Neutrophil (primary cell): ENCODE data around the gene RAX.

Experiments
- H3K27ac ChIP-seq: fragments of 200-600 bp; sonication (generic); 2 replicates; pipeline ENCODE4 v1.5.1; 2016; ENCODE audit warnings: mild to moderate bottlenecking, moderate library complexity
- H3K27me3 ChIP-seq: fragments of 200-600 bp; sonication (generic); 2 replicates; pipeline ENCODE4 v1.6.0; 2016; ENCODE audit warnings: mild to moderate bottlenecking
- H3K36me3 ChIP-seq: fragments of 200-600 bp; sonication (generic); 2 replicates; pipeline ENCODE4 v1.5.1; 2017
- H3K4me1 ChIP-seq, 2 experiments: fragments of 200-600 bp in 1 of 2; sonication (generic) in 1 of 2; 1 replicate in 1 of 2; 2 replicates in 1 of 2; pipeline versions ENCODE4 v1.5.1 to v1.6.1; 2013 to 2016; ENCODE audit warnings: low read depth in 1 of 2, low read length in 1 of 2, mild to moderate bottlenecking in 1 of 2, moderate library complexity in 1 of 2; ENCODE audit not compliant: control insufficient read depth in 1 of 2, insufficient read depth in 1 of 2
- H3K4me3 ChIP-seq, 2 experiments: fragments of 200-600 bp in 1 of 2; sonication (generic) in 1 of 2; 1 replicate in 1 of 2; 2 replicates in 1 of 2; pipeline ENCODE4 v1.5.1; 2013 to 2016; ENCODE audit warnings: low read depth in 1 of 2, low read length in 1 of 2, mild to moderate bottlenecking in 1 of 2, moderate library complexity in 1 of 2
- H3K9me3 ChIP-seq: fragments of 200-600 bp; sonication (generic); 2 replicates; pipeline ENCODE4 v1.5.1; 2016
- TF ChIP-seq, protein P1 (sequence below): fragments of 200-600 bp; sonication (generic); IDR thresholded peaks from 2 replicates; pipeline ENCODE4 v1.5.1; 2016; ENCODE audit warnings: antibody characterized with exemption

RAX gene

DNA sequence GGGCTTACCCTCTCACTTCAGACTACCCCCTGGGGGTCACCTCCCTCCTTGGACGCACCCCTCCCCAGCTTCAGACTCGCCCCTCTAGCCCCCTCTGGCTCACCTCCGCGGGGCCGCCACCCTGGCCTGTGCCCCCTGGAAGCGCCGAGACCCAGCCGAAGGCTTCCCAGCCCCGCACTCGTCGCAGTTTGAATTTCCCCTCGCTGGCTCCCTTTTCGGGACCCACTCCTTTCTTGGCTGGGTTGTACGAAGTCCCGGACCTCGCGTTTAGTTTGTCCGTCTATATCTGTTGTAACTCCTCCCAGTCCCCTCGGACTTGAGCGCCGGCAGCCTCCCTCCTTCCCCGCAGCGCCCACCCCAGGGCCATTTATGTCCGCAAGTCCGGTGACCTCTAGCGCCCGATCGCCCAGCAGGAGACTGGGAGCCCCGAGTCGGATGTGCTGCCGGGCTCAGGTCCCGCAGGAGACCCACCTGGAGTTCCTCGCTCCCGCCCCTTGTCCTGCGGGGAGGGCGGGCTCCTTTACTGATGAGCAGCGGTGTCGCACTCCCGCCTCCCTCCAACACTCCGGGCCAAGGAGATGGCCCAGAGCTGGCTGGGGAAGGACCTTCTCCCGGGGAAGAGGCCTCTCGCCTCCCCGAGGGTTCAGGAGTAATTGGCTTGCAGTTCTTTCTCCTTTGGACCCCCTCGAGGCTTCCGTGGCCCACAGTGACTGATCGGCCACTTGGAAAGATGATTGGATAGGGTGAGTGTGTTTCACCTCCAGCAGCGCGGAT is 692 bp upstream of the RAX start:
- peaks cover 0 to 8% of the 10 kb centered on the region in 2 experiments for H3K4me1 ChIP-seq
- no peaks in the 10 kb centered on the region for H3K36me3 ChIP-seq
- peaks cover 100% of the 10 kb centered on the region for H3K27me3 ChIP-seq
- no peaks in the 10 kb centered on the region for H3K9me3 ChIP-seq
- H3K4me3 ChIP-seq = no peak overlapping the region
- TF ChIP-seq, protein P1, sequence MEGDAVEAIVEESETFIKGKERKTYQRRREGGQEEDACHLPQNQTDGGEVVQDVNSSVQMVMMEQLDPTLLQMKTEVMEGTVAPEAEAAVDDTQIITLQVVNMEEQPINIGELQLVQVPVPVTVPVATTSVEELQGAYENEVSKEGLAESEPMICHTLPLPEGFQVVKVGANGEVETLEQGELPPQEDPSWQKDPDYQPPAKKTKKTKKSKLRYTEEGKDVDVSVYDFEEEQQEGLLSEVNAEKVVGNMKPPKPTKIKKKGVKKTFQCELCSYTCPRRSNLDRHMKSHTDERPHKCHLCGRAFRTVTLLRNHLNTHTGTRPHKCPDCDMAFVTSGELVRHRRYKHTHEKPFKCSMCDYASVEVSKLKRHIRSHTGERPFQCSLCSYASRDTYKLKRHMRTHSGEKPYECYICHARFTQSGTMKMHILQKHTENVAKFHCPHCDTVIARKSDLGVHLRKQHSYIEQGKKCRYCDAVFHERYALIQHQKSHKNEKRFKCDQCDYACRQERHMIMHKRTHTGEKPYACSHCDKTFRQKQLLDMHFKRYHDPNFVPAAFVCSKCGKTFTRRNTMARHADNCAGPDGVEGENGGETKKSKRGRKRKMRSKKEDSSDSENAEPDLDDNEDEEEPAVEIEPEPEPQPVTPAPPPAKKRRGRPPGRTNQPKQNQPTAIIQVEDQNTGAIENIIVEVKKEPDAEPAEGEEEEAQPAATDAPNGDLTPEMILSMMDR = no peak
- H3K27ac ChIP-seq = no peak overlapping the region

GRCh38 chr18:59272221-59272888 is 899 bp downstream of the RAX start:
- peaks cover 100% of the 10 kb centered on the region for H3K27me3 ChIP-seq
- H3K36me3 ChIP-seq = no peaks in the 10 kb centered on the region
- H3K9me3 ChIP-seq = no peaks in the 10 kb centered on the region
- TF ChIP-seq, protein P1 = no peak
- H3K4me1 ChIP-seq = peaks cover 0 to 8% of the 10 kb centered on the region in 2 experiments
- H3K27ac ChIP-seq = no peak overlapping the region
- no peak overlapping the region for H3K4me3 ChIP-seq

GRCh38 chr18:59271606-59272220 is 1.5 kb downstream of the RAX start:
- no peaks in the 10 kb centered on the region for H3K9me3 ChIP-seq
- TF ChIP-seq, protein P1 = no peak
- no peaks in the 10 kb centered on the region for H3K36me3 ChIP-seq
- H3K27ac ChIP-seq = no peak overlapping the region
- peaks cover 0 to 8% of the 10 kb centered on the region in 2 experiments for H3K4me1 ChIP-seq
- H3K27me3 ChIP-seq = peaks cover 100% of the 10 kb centered on the region
- no peak overlapping the region for H3K4me3 ChIP-seq

- H3K9me3 ChIP-seq = no peaks in the 10 kb centered on the region
- TF ChIP-seq, protein P1 = no peak
- no peaks in the 10 kb centered on the region for H3K36me3 ChIP-seq
- peaks cover 0 to 8% of the 10 kb centered on the region in 2 experiments for H3K4me1 ChIP-seq
- H3K27me3 ChIP-seq = peaks cover 100% of the 10 kb centered on the region
- H3K27ac ChIP-seq = no peak overlapping the region
- H3K4me3 ChIP-seq = no peak overlapping the region
Observed at GRCh38 chr18:59270689-59271257, 2.5 kb downstream of the RAX start.

DNA sequence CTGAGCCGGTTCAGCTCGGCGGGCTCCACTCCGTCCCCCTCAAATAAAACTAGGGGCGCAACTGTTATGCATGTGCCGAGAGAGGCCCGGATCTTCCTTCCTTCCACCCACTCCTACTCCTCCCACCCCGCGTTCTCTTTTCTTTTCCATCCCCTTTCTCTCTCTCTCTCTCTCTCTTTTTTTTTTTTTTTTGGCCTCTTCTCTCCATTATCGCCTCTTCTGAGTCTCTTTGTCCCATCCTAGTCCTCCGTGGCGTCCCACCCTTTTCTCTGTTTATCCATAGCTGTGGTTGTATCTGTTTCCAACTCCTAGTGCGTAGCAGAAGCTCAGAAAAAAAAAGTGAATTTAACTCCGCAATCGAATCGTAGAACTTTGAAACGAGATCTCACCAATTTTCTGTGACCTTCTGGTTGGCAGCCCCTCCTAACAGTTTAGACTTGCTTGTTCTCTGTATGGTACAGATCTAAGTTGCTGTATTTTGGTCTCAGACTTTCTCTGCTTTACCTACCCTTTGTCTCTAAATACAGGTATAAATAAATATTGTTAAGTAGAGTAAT is 3.6 kb downstream of the RAX start:
- Histone ChIP-seq H3K4me3 (no peak overlapping the region), H3K9me3 (no peaks in the 10 kb centered on the region), H3K36me3 (no peaks in the 10 kb centered on the region), H3K27me3 (peaks cover 100% of the 10 kb centered on the region), H3K27ac (no peak overlapping the region), H3K4me1 (peaks cover 0 to 8% of the 10 kb centered on the region in 2 experiments)
- TF ChIP-seq, protein P1 = no peak
